Endothelial cell of umbilical vein (primary cell): ENCODE results near the gene SETDB1.

Source experiments
- EZH2 ChIP-seq: IDR thresholded peaks from 2 replicates; pipeline ENCODE4 v1.6.1; 2012; ENCODE audit warnings: borderline replicate concordance, low read depth, mild to moderate bottlenecking, moderate library complexity, low read length, inconsistent platforms; ENCODE audit not compliant: severe bottlenecking
- FOS ChIP-seq: IDR thresholded peaks from 2 replicates; pipeline ENCODE4 v1.6.1; 2011; ENCODE audit warnings: mild to moderate bottlenecking, low read length, moderate library complexity, borderline replicate concordance; ENCODE audit not compliant: insufficient read depth
- JUN ChIP-seq: IDR thresholded peaks from 2 replicates; pipeline ENCODE4 v1.6.1; 2011; ENCODE audit warnings: borderline replicate concordance, low read depth; ENCODE audit not compliant: insufficient read length, insufficient read depth
- MYC ChIP-seq: IDR thresholded peaks from one replicate; pipeline ENCODE4 v1.6.1; 2011; ENCODE audit warnings: mild to moderate bottlenecking, low read depth, low read length
- POLR2A ChIP-seq: IDR thresholded peaks from 2 replicates; pipeline ENCODE4 v1.6.1; 2012; ENCODE audit warnings: low read depth, mild to moderate bottlenecking, control low read depth, low read length
- POLR2AphosphoS5 ChIP-seq: IDR thresholded peaks from 2 replicates; pipeline ENCODE4 v1.6.1; 2012; ENCODE audit warnings: low read depth, mild to moderate bottlenecking, control low read depth, low read length, moderate library complexity; ENCODE audit not compliant: insufficient read depth
- TF ChIP-seq, protein P1 (sequence below), 2 donors: IDR thresholded peaks; 1 replicate in 1 of 2; 2 replicates in 1 of 2; pipeline ENCODE4 v1.5.1; 2011; ENCODE audit warnings: low read length in 2 of 2, mild to moderate bottlenecking in 2 of 2, moderate library complexity in 2 of 2, control low read depth in 1 of 2, inconsistent platforms in 1 of 2, low read depth in 1 of 2; ENCODE audit not compliant: insufficient read depth in 1 of 2; ENCODE audit errors: extremely low read depth in 1 of 2
- TF ChIP-seq, protein P2 (sequence below): IDR thresholded peaks from 2 replicates; pipeline ENCODE4 v1.6.1; 2011; ENCODE audit not compliant: insufficient read depth, insufficient read length

DNA sequence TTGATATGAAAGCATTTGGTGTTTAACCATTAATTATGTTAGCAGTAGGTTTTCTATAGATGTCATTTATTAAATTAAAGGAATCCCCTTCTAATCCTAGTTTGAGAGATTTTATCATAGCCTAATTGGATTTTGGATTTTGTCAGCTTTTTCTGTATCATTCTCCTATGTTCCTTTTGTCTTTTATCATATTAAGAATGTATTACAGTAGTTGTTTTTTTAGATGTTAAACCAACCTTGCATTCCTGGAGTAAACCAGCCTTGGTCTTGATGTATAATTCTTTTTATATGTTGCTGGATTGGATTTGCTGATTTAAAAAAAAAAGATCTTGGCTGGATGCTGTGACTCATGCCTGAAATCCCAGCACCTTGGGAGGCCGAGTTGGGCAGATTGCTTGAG is 5.6 kb downstream of the SETDB1 start:
- TF ChIP-seq POLR2AphosphoS5 = no peak
- TF ChIP-seq MYC = no peak
- TF ChIP-seq, protein P1, sequence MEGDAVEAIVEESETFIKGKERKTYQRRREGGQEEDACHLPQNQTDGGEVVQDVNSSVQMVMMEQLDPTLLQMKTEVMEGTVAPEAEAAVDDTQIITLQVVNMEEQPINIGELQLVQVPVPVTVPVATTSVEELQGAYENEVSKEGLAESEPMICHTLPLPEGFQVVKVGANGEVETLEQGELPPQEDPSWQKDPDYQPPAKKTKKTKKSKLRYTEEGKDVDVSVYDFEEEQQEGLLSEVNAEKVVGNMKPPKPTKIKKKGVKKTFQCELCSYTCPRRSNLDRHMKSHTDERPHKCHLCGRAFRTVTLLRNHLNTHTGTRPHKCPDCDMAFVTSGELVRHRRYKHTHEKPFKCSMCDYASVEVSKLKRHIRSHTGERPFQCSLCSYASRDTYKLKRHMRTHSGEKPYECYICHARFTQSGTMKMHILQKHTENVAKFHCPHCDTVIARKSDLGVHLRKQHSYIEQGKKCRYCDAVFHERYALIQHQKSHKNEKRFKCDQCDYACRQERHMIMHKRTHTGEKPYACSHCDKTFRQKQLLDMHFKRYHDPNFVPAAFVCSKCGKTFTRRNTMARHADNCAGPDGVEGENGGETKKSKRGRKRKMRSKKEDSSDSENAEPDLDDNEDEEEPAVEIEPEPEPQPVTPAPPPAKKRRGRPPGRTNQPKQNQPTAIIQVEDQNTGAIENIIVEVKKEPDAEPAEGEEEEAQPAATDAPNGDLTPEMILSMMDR (IDR thresholded peaks at IDR 0.05; ENCODE audit: extremely low read depth in 1 of 2, insufficient read depth in 1 of 2, low read depth in 1 of 2, low read length in 2 of 2) = no peak
- TF ChIP-seq EZH2 = no peak
- no peak for TF ChIP-seq POLR2A
- no peak for TF ChIP-seq JUN
- TF ChIP-seq, protein P2, sequence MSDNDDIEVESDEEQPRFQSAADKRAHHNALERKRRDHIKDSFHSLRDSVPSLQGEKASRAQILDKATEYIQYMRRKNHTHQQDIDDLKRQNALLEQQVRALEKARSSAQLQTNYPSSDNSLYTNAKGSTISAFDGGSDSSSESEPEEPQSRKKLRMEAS = no peak
- no peak for TF ChIP-seq FOS
